Measurements from ENCODE around the gene RBM12.
"Not testable (repeated sequence)": the region's sequence is repeated elsewhere in the genome, so short reads cannot be mapped to it uniquely, and the experiment has no call there.

The RBM12 gene, protein sequence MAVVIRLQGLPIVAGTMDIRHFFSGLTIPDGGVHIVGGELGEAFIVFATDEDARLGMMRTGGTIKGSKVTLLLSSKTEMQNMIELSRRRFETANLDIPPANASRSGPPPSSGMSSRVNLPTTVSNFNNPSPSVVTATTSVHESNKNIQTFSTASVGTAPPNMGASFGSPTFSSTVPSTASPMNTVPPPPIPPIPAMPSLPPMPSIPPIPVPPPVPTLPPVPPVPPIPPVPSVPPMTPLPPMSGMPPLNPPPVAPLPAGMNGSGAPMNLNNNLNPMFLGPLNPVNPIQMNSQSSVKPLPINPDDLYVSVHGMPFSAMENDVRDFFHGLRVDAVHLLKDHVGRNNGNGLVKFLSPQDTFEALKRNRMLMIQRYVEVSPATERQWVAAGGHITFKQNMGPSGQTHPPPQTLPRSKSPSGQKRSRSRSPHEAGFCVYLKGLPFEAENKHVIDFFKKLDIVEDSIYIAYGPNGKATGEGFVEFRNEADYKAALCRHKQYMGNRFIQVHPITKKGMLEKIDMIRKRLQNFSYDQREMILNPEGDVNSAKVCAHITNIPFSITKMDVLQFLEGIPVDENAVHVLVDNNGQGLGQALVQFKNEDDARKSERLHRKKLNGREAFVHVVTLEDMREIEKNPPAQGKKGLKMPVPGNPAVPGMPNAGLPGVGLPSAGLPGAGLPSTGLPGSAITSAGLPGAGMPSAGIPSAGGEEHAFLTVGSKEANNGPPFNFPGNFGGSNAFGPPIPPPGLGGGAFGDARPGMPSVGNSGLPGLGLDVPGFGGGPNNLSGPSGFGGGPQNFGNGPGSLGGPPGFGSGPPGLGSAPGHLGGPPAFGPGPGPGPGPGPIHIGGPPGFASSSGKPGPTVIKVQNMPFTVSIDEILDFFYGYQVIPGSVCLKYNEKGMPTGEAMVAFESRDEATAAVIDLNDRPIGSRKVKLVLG

DNA sequence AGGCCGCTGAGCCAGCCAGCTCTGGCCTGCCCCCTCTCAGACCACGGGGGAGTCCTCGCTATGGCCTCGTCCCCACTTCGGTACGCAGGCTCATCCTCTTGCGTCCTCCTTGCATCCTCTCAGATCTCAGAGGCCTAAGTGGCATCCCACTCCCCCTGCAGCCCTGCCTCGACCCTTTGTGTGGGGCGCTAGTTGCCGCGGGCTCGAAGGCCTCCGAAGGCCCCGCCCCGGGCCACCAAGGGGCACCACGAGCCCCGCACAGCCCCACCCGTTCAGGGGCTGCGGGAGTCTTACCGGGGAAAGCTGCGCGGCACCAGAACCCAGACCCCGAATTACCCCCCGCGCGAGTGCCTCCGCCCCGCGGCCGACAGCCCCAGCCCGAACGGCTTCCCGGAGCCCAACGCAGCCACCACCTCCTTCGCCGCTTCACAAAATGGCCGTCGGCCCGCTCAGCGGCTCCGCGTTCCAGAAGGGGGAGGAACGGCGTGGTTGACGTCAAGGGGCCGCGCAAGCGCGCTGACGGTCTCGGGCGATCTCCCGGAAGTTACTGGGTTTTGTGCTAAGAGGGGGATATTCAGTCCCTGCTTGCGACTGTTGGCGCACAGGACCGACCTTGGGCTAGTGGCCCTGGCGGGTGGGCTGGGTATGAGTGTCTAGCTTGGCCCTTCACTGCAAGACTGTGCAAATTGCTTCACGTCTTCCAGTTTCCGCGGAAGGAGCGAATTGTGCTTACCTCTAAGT, at the start of gene RBM12, which contains the start of gene CPNE1:
RBM12 (minus strand) TSS at position 435 of the 741 bp plus-strand sequence. CDS start 9,578 bp downstream, outside the sequence.
CPNE1 (minus strand) TSS at position 435 of the 741 bp plus-strand sequence. CDS start 31,977 bp downstream, outside the sequence.
- peak; percentile 93 to 94 for DNase-seq

DNA sequence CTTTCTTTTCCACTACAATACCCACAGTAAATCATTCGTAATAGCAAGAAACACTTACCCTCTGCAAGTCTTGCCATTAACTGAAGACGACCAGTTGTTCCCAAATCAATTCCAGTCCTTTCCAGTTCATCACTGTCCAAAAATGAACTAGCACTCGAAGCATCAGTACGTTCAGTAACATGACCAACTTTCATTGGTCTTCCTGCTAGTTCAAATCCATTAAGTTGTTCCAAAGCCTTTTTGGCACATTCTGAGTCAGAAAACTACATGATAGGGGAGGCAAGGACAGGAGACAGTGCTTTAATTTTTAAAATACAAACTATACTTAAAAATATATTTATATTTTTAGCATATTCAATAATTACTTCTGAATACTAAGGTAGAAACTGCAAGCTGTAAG, 49.4 kb upstream of the RBM12 start:
- DNase-seq = no peak

DNA sequence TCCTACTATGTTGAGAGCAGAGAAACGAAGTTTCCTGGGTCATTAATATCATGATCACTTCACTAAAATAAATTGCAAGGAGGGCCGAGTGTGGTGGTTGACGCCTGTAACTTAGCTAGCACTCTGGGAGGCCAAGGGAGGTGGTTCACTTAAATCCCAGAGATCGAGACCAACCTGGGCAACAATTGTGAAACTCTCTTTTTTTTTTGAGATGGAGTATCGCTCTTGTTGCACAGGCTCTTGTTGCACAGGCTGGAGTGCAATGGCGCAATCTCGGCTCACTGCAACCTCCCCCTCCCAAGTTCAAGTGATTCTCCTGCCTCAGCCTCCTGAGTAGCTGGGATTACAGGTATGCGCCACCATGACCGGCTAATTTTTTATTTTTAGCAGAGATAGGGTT, 48.4 kb upstream of the RBM12 start:
- DNase-seq = not testable (repeated sequence)

DNA sequence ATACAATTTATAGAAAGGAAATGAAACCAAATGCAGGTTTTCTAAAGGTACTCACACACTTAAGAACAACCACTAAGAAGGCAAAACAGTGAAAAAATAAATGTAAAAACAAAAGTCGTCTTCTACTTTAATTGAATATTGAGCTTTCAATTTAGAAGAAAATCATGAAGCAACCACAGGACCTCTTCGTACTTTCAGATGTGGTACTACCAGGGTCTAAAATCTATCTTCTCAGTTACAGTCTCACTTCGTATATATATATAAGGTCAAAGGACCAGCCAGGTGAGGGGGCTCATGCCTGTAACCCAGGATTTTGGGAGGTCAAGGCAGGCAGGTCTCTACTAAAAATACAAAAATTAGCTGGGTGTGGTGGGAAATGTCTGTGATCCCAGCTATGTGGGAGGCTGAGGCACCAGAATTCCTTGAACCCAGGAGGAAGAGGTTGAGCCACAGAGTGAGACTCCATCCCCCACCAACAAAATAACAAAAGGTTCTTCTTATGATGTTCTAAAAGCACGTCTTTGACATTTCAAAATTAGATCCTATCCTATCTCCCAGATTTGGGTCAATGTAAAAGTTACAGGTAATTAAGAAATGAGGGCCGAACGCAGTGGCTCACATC, 47.0 kb upstream of the RBM12 start:
- no peak for DNase-seq

DNA sequence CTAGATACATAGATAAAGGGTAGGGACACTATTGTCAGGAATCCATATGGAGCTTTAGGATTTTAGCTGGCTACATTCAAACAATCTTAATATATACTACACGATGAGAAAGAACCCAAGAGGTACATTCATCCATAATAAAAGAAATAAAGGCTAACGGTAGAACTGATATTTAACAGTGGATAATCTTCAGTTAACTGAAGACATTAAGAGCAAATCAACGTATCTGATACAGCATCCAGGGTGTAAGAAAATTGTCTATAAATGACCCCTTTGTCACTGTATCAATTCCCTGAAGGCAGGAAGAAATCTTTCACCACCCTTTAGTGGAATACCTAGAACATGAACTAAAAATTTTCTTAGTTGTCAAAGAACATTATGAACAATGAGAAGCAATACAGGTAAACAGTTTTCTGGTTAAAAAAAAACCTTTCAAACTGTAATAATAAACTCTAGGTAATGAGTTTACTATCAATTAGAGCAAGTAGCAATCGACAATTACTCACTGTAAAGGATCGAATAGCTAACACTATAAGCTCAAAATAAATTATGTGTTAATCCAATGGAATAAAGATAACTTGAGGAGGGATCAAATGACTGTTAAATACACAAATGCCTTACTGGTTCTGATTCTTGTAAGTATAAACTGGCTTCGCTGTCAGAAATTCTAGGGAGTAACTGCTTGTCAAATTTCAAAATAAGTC, 46.3 kb upstream of the RBM12 start:
- no peak for DNase-seq

DNA sequence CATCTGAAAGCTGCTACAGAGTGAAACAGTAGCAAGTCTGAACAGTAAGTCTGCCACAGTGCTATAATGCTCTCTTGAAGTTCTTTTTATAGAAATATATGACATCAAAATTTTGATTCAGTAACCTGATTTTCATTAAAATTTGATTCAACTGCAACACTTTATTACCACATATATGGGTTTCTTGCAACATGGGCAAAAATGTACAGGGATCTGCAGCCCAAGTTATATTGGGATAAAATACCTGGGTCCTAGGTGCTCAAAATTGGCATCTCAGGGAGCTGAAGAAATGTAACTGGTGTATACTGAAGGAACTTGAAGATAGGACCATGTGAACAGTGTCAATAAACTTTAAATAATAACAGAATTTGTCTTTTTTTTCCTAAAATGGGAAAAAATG, 45.3 kb upstream of the RBM12 start:
- no peak for DNase-seq

DNA sequence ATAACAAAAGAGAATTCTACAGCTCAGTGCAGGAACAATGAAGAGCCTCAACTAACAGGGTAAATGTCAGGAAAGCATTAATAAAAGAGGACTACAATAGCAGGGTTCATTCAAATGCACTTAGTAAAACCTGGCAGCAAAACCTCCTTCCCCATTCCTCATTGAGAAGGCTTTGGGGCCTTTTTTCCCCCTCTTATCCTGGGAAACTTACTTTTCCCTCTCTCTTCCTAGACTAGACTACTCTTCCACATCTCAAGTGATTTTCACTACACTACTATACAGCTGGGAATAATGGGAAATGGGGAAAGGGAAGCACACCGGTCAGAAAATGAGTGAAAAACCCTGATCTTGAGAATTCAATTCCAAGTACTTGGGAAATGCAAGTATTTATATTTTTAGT, 44.6 kb upstream of the RBM12 start:
- DNase-seq = no peak

DNA sequence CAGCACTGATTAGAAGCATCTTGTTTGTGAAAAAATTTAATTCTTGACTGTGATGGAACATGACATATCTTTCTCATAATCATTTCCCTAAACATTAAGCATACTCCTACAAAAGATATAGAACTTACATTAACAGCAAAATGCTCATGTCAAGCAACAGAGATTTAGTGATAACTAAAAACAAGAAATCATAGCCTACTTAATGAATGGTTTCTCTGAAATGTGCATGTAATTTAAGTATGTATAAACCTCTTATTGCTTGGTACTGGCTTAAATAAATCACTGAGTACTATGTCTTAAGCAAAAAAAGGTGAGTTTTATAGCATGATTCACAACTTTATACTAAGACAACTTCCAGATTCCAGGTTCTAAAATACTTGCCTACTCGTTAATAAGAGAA, 43.8 kb upstream of the RBM12 start:
- DNase-seq = no peak

DNA sequence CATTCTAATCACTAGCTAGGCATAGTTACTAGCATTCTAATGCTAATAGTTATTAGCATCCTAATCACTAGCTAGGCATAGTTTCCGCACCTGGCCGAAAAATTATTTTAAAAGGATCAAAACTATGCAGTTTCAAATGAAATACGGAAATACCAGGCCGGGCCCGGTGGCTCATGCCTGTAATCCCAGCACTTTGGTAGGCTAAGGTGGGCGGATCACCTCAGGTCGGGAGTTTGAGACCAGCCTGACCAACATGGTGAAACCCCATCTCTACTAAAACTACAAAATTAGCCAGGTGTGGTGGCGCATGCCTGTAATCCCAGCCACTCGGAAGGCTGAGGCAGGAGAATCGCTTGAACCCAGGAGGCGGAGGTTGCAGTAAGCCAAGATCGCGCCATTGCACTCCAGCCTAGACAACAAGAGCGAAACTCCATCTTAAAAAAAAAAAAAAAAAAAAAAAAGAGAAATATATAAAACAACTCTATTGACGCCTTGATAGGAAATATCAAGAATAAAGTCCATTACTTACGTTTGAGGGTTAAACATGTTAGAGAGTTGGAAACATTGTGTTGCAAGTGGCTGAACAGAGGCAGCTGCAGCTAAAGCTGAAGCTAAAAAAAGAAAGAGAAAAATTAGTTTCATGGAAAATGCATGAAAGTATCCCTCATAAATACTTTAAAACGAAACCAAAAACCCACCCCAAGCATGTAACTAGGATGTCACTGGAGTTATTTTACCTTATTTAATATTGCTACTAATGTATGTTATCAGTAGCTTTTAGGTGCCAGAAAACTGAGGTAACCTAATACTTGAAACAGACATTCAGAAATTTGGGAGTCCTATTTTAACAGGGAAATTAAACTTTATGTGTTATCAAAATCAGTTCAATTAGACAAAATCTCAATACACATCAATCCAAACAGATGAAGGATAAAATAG, 42.2 kb upstream of the RBM12 start:
- not testable (repeated sequence) for DNase-seq

DNA sequence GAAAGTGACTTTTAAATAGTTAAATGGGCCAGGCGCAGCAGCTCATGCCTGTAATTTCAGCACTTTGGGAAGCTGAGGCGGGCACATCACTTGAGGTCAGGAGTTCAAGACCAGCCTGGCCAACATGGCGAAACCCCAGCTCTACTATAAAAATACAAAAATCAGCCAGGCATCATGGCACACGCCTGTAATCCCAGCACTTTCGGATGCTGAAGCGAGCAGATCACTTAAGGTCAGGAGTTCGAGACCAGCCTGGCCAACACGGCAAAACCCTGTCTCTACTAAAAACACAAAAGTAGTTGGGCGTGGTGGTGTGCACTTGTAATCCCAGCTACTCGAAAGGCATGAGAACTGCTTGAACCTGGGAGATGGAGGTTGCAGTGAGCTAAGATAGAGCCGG, 41.2 kb upstream of the RBM12 start:
- DNase-seq = not testable (repeated sequence)

DNA sequence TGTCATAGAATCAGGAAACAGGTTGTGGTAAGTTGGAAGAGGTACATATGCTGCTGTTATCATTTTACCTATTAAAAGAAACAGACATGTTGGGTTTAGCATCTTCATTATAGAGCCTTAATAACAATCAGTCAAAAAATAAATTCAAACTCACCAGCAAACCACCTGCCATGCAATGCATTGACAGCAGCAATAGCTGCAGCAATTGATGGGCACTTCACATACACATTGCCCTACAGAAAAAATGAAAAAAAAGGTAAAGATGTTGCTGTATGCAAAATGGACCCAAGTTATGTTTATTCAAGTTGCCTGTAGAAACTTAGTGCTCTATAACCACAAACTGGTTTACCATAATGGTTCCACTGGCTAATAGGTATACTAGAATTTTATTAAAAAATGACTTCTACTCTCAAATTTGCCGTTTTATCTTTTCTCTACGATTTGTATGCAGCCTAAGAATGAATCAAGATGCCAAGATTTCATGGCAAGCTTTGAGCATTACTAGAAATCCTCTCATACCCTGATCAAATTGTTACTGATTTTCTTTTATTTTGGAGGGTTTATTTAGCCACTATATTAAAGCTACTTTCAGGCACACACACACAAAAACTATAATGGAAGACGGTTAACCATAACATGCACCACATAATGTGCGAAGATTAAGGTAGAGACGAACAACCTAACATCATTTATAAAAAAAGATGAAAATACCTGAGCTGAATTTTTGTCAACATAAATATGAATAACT, 40.0 kb upstream of the RBM12 start:
- no peak for DNase-seq

DNA sequence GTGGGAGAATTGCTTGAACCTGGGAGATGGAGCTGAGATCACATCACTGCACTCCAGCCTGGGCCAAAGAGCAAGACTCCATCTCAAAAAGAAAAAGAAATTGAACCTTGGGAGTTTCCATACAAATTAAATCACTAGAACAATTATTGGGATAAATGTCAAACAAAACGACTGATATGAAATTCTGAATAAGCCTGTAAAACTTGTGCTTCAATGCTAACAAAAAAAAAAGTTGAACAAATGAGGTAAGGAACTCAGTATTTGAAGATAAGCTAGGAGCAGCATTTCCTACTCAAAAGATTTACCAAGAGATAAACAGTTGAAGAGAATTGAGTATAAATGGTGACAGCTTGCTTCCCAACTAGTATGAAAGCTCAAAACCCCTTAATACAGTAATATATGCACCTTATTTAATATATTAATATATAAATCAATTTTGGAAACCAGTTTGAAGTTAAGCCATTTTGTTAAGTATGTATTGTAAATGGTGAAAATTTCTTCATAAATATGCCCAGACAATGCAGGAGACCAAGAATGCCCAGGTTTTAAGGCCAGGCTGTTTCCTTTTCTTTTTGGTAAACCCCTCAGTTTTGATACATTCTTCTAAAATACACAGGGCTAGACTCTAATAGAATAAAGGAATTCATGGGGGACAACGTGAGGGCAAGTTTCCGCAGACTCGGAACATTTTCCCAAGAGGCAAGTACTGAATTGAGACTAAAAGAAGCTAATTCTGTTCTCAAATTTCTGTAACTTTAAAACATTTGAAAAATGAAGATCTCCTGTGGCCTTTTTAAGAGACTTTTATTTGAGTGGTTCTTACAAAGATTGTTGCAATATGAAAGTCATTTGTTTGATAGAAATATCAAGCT, 38.4 kb upstream of the RBM12 start:
- no peak for DNase-seq

DNA sequence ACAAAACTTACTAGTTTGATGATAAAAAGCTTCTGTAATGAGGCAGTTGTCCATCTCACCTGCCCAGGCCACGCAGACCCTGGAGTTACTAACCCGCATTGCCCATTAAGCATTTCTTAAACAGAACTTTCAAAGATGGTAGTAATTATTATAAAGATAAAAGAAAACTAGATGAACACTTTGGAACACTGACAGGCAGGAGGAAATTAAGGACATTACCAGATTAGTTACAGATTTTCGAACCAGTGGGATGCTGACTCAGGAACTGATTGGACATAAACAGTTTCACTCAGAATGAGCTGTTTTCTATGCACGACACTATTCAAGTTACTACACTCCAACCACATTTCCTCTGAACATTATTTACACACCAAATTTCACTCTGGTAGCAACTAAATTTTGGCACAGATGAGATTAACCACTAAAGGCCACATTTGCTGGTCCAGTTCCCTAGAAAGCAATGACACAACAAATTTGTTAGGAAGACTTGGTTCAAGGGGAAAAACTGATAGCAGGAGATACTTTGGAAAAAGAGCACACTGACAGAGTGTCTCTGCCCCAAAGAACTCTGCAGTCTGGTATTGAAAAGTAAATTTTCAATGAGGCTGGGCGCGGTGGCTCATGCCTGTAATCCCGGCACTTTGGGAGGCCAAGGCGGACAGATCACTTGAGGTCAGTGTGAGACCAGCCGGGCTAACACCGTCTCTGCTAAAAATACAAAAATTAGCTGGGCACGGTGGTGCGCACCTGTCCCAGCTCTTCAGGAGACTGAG, 37.5 kb upstream of the RBM12 start:
- DNase-seq = no peak

DNA sequence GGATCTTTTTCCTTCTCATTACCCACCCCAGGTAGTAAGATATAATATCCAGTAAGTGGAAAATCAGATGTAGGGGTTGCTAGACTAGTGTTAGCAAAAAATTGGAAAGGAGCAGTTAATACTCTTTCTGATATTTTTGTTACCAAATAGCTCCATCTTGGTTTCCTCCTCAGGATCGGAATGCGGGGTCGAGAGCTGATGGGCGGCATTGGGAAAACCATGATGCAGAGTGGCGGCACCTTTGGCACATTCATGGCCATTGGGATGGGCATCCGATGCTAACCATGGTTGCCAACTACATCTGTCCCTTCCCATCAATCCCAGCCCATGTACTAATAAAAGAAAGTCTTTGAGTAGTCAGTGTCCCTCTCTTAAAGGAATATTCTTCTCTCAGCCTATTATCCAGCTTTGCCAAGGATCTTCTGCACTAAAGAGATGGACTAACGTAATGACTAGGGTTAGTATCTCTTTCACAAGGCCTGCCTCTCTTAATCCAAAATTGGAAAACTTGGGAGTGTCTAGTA, 36.0 kb upstream of the RBM12 start:
- no peak for DNase-seq

DNA sequence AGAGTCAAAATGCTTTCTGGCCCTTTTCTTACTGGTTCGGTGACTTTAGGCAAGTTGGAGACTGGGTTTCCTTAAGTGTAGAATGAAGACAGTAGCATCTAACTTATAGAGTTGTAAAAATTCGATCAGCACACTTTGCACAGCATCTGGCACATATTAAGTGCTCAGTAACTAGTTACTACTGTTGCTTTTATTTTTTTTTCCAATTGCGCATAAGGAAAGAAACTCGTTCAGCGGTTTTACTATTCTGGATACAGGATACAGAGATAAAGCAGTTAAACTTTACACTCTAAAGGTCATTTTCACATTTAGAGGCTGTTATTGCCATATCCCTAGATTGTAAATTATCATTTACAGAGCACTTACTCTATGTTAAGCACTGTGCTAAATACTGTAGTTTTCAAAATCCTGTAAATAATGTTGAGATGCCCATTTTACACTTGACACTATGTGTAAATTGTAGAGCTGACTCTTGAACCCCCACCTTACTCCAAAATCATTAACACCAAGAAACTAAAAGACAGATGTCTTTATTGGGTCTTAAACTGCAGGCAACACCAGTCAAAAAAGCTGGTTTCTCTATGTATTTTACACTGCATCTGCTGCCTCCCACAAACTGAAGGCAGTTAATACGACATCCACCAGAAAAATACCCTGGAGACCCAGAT, 35.4 kb upstream of the RBM12 start:
- DNase-seq = no peak

DNA sequence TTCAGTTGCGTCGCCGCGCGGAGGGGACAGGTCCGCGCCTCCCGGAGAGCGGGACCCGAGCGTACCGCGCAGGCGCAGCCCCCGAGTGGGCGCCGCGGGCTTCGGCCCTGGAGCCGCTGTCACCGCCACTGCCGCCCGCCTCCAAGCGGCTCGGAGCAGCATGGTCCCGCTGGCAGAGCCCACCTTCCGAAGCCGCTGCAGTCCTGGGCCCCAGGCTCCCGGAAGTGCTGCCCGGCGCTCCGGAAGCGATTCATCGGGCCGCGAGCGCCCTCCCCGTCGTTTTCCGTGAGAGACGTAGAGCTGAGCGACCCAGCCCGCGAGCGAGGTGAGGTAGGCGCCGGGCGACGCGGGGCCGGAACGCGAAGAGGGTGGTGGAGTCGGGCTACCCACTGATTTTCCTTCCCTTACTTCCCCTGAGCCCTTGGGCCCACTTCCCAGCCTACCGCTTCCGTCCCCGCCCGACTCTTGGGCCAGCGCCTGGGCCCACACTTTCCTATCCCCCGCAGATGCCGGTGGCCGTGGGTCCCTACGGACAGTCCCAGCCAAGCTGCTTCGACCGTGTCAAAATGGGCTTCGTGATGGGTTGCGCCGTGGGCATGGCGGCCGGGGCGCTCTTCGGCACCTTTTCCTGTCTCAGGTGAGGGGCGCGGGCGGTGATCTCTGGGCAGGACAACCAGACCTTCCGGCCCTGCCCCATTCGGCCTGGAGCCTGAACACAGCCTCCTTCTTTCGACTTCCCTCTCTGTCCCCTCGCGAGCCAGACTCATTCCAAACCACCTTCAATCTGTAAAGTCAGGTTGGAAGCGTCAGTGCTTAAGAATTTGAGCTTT, 34.6 kb upstream of the RBM12 start, which contains the start of the genes NFS1 and ROMO1:
NFS1 (minus strand) TSS at position 226 of the 830 bp plus-strand sequence; CDS start at position 162, 64 bp downstream.
ROMO1 (plus strand) TSS at position 279 of the 830 bp plus-strand sequence; CDS start at position 507, 228 bp downstream.
- peak; percentile 91 to 94 for DNase-seq

Data from NCI-H1930 (cell line).